PC-3 (cell line): Measurements from ENCODE around the gene SRR. TPM values are rescaled to one million over a fixed set of nuclear protein-coding genes. Genes with fewer than 3 reads are reported as not detected.
A peak's percentile ranks its signal among the peaks of the same experiment; 100 is the strongest.

ENCODE experiments used
- ATAC-seq: fragments of 200-7000 bp; cut with Tn5 transposase; 2 replicates; pipeline ENCODE4 v1.9.1; 2020; ENCODE audit warnings: mild to moderate bottlenecking, moderate library complexity
- BruUV-seq: library from RNA; stranded (reverse); fragments of 400-500 nt; replicated peaks from 2 replicates; lab custom pipeline; 2021; lab: Mats Ljungman, UMichigan
- CTCF ChIA-PET: fragments of 300-600 bp; sonication (Branson Sonifier 250); formaldehyde crosslinking; loops from one replicate; lab custom pipeline; 2022; ENCODE audit warnings: antibody characterized with exemption; lab: Charles Lee
- POLR2A ChIA-PET: fragments of 300-600 bp; sonication (Branson Sonifier 250); formaldehyde crosslinking; loops from one replicate; lab custom pipeline; 2022; ENCODE audit warnings: antibody characterized with exemption; ENCODE audit not compliant: unreplicated experiment; lab: Charles Lee
- DNase-seq: peaks from one replicate; pipeline ENCODE4 v3.0.0-alpha.2; 2015
- H2AFZ ChIP-seq: fragments of 300-600 bp; sonication (generic); 2 replicates; pipeline ENCODE4 v1.6.0; 2016; ENCODE audit warnings: antibody characterized with exemption, low read length
- H3F3A ChIP-seq: fragments of 300-600 bp; sonication (generic); one replicate; pipeline ENCODE4 v1.6.0; 2017; ENCODE audit warnings: antibody characterized with exemption, low read length, control low read depth, mild to moderate bottlenecking; ENCODE audit not compliant: unreplicated experiment
- H3K27ac ChIP-seq: fragments of 300-600 bp; sonication (generic); 2 replicates; pipeline ENCODE4 v1.5.1; 2016; ENCODE audit warnings: mild to moderate bottlenecking, low read length
- H3K27me3 ChIP-seq: fragments of 300-600 bp; sonication (generic); 2 replicates; pipeline ENCODE4 v1.6.1; 2016; ENCODE audit warnings: low read length, mixed read lengths
- H3K36me3 ChIP-seq: fragments of 300-600 bp; sonication (generic); 2 replicates; pipeline ENCODE4 v1.6.1; 2016; ENCODE audit warnings: low read depth, mixed run types, low read length, mixed read lengths
- H3K4me1 ChIP-seq: fragments of 300-600 bp; sonication (generic); 2 replicates; pipeline ENCODE4 v1.5.1; 2016; ENCODE audit warnings: low read length; ENCODE audit not compliant: insufficient read depth
- H3K4me2 ChIP-seq: fragments of 300-600 bp; sonication (generic); 2 replicates; pipeline ENCODE4 v1.6.0; 2016; ENCODE audit warnings: low read length
- H3K4me3 ChIP-seq: fragments of 300-600 bp; sonication (generic); 2 replicates; pipeline ENCODE4 v1.5.1; 2016; ENCODE audit warnings: mild to moderate bottlenecking, low read length, mixed read lengths
- H3K79me2 ChIP-seq: fragments of 300-600 bp; sonication (generic); 2 replicates; pipeline ENCODE4 v1.6.1; 2017; ENCODE audit warnings: low read length, mixed read lengths
- H3K9ac ChIP-seq: fragments of 300-600 bp; sonication (generic); 2 replicates; pipeline ENCODE4 v1.6.0; 2016; ENCODE audit warnings: mild to moderate bottlenecking, low read length
- H3K9me2 ChIP-seq: fragments of 300-600 bp; sonication (generic); replicated peaks from 2 replicates; pipeline ENCODE4 v1.6.1; 2016; ENCODE audit warnings: mixed run types, low read length, mixed read lengths
- H3K9me3 ChIP-seq: fragments of 300-600 bp; sonication (generic); 2 replicates; pipeline ENCODE4 v1.6.1; 2016; ENCODE audit warnings: low read length, mixed read lengths
- H4K20me1 ChIP-seq: fragments of 300-600 bp; sonication (generic); 2 replicates; pipeline ENCODE4 v1.6.1; 2016; ENCODE audit warnings: low read length, mixed read lengths
- CTCF ChIP-seq: fragments of 300-600 bp; sonication (generic); conservative IDR thresholded peaks from 2 replicates; pipeline ENCODE4 v1.5.1; 2017; ENCODE audit warnings: antibody characterized with exemption, low read depth, mild to moderate bottlenecking, low read length
- EZH2 ChIP-seq: fragments of 300-600 bp; sonication (generic); IDR thresholded peaks from one replicate; pipeline ENCODE4 v1.6.1; 2017; ENCODE audit warnings: antibody characterized with exemption, mild to moderate bottlenecking, low read length; ENCODE audit not compliant: unreplicated experiment
- EZH2phosphoT487 ChIP-seq: fragments of 300-600 bp; sonication (generic); IDR thresholded peaks from 2 replicates; pipeline ENCODE4 v1.6.1; 2018; ENCODE audit warnings: mild to moderate bottlenecking, antibody characterized with exemption, low read length, borderline replicate concordance
- intact Hi-C: fragments of 100-400 bp; cut with micrococcal nuclease; formaldehyde crosslinking; loops from 2 replicates; pipeline ENCODE4 v1.9.0; 2023
- total RNA-seq: library from RNA; depleted of rRNA; stranded (reverse); fragments of >200 nt; gene quantifications from 2 replicates; pipeline ENCODE4 v1.2.3, GENCODE V29; 2014

Gene SRR
- total RNA-seq, 1 experiment from 2014 or later = 12.0 TPM

- no peak overlapping the region for H3K4me3 ChIP-seq
- H3F3A ChIP-seq = no peaks in the 10 kb centered on the region
- H3K36me3 ChIP-seq = no peaks in the 10 kb centered on the region
- no peak overlapping the region for H2AFZ ChIP-seq
- peaks cover 9% of the 10 kb centered on the region; the same call in 1 of the 2 replicates for H3K4me1 ChIP-seq
- H3K9ac ChIP-seq = no peak overlapping the region
- DNase-seq = no peak
- no peak for ATAC-seq
- ChIA-PET POLR2A (no interaction called here), CTCF (no interaction called here)
- 0 out of 2 replicates have a peak, but pooled peaks cover 3% of the 10 kb centered on the region for H4K20me1 ChIP-seq
- BruUV-seq = no TSS peak
- H3K27me3 ChIP-seq = no peaks in the 10 kb centered on the region
- intact Hi-C loops = no loop called here
- TF ChIP-seq EZH2 (no peak), CTCF (no peak)
- H3K9me3 ChIP-seq = no peaks in the 10 kb centered on the region
- no peak overlapping the region for H3K27ac ChIP-seq
- H3K9me2 ChIP-seq = no peaks in the 10 kb centered on the region
- no peak overlapping the region for H3K4me2 ChIP-seq
- H3K79me2 ChIP-seq = no peaks in the 10 kb centered on the region
Observed at GRCh38 chr17:2259769-2260536, 43.8 kb upstream of the SRR start.

- no TSS peak for BruUV-seq
- Histone ChIP-seq H3K4me3 (no peak overlapping the region), H3K4me2 (no peak overlapping the region), H4K20me1 (0 out of 2 replicates have a peak, but pooled peaks cover 3% of the 10 kb centered on the region), H3K27ac (peak overlapping the region; percentile 18; the same call in 1 of the 2 replicates), H2AFZ (no peak overlapping the region), H3K9me2 (no peaks in the 10 kb centered on the region), H3K27me3 (no peaks in the 10 kb centered on the region), H3K4me1 (peaks cover 9% of the 10 kb centered on the region; the same call in 1 of the 2 replicates), H3K36me3 (no peaks in the 10 kb centered on the region), H3F3A (no peaks in the 10 kb centered on the region), H3K9ac (no peak overlapping the region), H3K9me3 (no peaks in the 10 kb centered on the region), H3K79me2 (no peaks in the 10 kb centered on the region)
- ATAC-seq (peak; percentile 79), DNase-seq (peak; percentile 70)
- ChIA-PET CTCF (interaction anchor here (0.7 to 1.2 kb wide), 4 partner anchors 17 to 208 kb away, joined by 3 read pairs; no protein-coding TSS in a partner anchor), POLR2A (no interaction called here)
- intact Hi-C loops = no loop called here
- no peak for TF ChIP-seq EZH2phosphoT487
- TF ChIP-seq EZH2 = no peak
- TF ChIP-seq CTCF = no peak
Observed at GRCh38 chr17:2262135-2262587, 41.6 kb upstream of the SRR start.
